A673 (cell line): Measurements from ENCODE around the gene SMG7.

Source experiments
- CTCF ChIP-seq: fragments of 300-800, 200-600 bp; sonication (generic); conservative IDR thresholded peaks from 2 replicates; pipeline ENCODE4 v1.5.1; 2017; ENCODE audit warnings: low read depth, mild to moderate bottlenecking, antibody characterized with exemption, low read length, moderate library complexity, mixed read lengths
- EZH2 ChIP-seq: fragments of 200-600 bp; sonication (generic); IDR thresholded peaks from 2 replicates; pipeline ENCODE4 v1.6.1; 2017; ENCODE audit warnings: borderline replicate concordance, low read depth, mild to moderate bottlenecking, mixed read lengths, antibody characterized with exemption, low read length; ENCODE audit not compliant: poor library complexity, severe bottlenecking

DNA sequence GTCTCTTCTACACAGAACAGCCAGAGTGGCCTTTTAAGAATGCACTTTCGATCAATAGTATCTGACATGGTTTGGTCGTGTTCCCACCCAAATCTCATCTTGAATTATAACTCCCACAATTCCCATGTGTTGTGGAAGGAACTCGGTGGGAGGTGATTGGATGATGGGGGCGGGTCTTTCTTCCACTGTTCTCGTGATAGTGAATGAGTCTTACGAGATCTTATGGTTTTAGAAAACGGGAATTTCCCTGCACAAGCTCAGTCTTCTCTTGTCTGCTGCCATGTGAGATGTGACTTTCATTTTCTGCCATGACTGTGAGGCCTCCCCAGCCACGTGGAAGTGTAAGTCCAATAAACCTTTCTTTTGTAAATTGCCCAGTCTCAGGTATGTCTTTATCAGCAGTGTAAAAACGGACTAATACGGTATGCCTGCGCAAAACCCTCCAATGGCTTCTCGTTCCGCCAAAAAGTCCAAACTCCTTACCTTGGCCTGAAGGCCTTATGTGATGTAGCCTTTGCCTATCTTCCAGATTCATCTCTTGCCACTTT is 23.0 kb upstream of the SMG7 start:
- TF ChIP-seq CTCF (no peak), EZH2 (no peak)
